ENCODE measurements around the gene CIB1. TPM values are rescaled to one million over a fixed set of nuclear protein-coding genes. Genes with fewer than 3 reads are reported as not detected.
A peak's percentile ranks its signal among the peaks of the same experiment; 100 is the strongest.

Gene CIB1
- total and polyA plus RNA-seq, 2 experiments from 2014 or later, result 53.3 to 163 TPM

DNA sequence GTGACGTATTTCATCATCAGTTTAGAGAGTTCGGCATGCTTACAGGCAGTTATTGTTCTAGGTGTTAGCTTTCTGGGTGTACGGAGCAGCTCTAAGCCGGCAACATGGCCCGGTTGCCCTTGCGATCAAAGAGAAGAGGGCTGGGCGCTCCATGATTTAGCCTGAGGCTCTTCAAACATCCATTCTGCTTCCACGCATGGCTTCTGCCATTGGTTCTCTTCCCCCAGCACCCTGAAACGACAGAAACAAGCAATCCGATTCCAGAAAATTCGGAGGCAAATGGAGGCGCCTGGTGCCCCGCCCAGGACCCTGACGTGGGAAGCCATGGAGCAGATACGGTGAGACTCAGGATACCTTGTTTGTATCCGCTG, 32.3 kb upstream of the CIB1 start:
- no peaks in the 10 kb centered on the region for H3K9me3 ChIP-seq (ENCODE audit: low read depth)

DNA sequence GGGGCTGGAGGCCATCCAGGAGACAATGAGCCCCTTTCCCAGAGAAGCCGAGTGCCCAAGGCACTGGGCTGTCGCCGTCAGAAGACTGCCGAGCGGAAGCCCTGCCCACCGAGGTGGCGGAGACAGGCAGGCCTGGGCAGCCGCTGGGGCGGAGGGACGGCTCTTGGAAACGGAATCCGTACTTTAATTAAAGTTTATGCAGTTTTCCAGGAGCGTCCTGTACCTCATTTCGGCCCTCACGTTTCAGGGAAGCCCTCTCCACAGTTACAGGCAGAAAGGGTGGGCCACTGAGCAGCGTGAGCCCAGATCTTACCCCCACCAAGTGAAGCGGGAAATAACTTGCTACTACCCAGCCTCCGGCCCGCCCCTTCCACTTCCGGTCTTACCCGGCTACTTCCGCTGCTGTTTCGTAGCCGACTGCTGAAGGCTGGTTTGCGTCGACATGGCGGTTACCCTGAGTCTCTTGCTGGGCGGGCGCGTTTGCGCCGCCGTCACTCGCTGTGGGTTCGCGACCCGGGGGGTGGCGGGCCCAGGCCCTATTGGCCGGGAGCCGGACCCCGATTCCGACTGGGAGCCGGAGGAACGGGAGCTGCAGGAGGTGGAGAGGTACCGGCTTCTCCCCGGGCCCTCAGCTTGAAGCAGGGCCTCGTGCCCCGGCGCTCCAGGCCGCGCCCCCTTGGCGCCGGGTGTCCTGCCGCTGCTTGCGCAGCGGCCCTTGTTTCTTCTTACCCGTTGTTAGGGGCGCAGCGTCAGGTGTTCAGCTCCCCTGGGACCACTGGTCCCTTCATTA, 31.7 kb upstream of the CIB1 start, which contains the start of gene NGRN:
NGRN (plus strand) TSS at position 402 of the 790 bp plus-strand sequence; CDS start at position 443, 41 bp downstream.
- 47% methylated on average over 59 of the region's 59 CpGs for WGBS (ENCODE audit: low lambda C conversion rate, missing lambda C conversion rate)
- Histone ChIP-seq H3K79me2 (peaks cover 34% of the 10 kb centered on the region), H3K9me2 (replicated peaks; ENCODE audit: insufficient read depth) (no peaks in the 10 kb centered on the region), H3K4me1 (ENCODE audit: insufficient read depth) (no peaks in the 10 kb centered on the region), H4K20me1 (ENCODE audit: insufficient read depth, poor library complexity, severe bottlenecking) (peaks cover 10% of the 10 kb centered on the region), H2AFZ (peak within 1 kb of the TSS; percentile 75), H3K36me3 (replicated peaks; ENCODE audit: insufficient read depth, low read depth) (no peaks in the 10 kb centered on the region), H3K27ac (peak within 1 kb of the TSS; percentile 96), H3K27me3 (no peaks in the 10 kb centered on the region), H3K9me3 (ENCODE audit: low read depth) (no peaks in the 10 kb centered on the region), H3K4me2 (peak within 1 kb of the TSS; percentile 78), H3K4me3 (peak within 1 kb of the TSS; percentile 42)
- DNase-seq (ENCODE audit: low spot score), result peak; percentile 84
- no peak for TF ChIP-seq EZH2phosphoT487 (IDR thresholded peaks at IDR 0.05; ENCODE audit: low read depth, severe bottlenecking, unreplicated experiment)

More for the DNA sequence above, 32.3 kb upstream of the CIB1 start:
- H3K4me3 ChIP-seq, result peak overlapping the region; percentile 42
- H3K79me2 ChIP-seq, result peaks cover 34% of the 10 kb centered on the region
- no peaks in the 10 kb centered on the region for H3K27me3 ChIP-seq
- peaks cover 11% of the 10 kb centered on the region for H4K20me1 ChIP-seq (ENCODE audit: insufficient read depth, poor library complexity, severe bottlenecking)
- no peak for DNase-seq (ENCODE audit: low spot score)
- H3K4me1 ChIP-seq (ENCODE audit: insufficient read depth), result no peaks in the 10 kb centered on the region
- H3K27ac ChIP-seq, result peak overlapping the region; percentile 96
- H3K4me2 ChIP-seq, result peak overlapping the region; percentile 78
- H3K9me2 ChIP-seq (replicated peaks; ENCODE audit: insufficient read depth), result no peaks in the 10 kb centered on the region
- TF ChIP-seq EZH2 (IDR thresholded peaks at IDR 0.05; ENCODE audit: borderline replicate concordance) (no peak), EZH2phosphoT487 (IDR thresholded peaks at IDR 0.05; ENCODE audit: low read depth, severe bottlenecking, unreplicated experiment) (no peak)
- TF ChIP-seq, protein P1, sequence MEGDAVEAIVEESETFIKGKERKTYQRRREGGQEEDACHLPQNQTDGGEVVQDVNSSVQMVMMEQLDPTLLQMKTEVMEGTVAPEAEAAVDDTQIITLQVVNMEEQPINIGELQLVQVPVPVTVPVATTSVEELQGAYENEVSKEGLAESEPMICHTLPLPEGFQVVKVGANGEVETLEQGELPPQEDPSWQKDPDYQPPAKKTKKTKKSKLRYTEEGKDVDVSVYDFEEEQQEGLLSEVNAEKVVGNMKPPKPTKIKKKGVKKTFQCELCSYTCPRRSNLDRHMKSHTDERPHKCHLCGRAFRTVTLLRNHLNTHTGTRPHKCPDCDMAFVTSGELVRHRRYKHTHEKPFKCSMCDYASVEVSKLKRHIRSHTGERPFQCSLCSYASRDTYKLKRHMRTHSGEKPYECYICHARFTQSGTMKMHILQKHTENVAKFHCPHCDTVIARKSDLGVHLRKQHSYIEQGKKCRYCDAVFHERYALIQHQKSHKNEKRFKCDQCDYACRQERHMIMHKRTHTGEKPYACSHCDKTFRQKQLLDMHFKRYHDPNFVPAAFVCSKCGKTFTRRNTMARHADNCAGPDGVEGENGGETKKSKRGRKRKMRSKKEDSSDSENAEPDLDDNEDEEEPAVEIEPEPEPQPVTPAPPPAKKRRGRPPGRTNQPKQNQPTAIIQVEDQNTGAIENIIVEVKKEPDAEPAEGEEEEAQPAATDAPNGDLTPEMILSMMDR (IDR thresholded peaks at IDR 0.05; ENCODE audit: poor library complexity), result no peak
- 49% methylated on average over 16 of the region's 16 CpGs for WGBS (ENCODE audit: low lambda C conversion rate, missing lambda C conversion rate)
- peak overlapping the region; percentile 75 for H2AFZ ChIP-seq
- H3K36me3 ChIP-seq (replicated peaks; ENCODE audit: insufficient read depth, low read depth), result no peaks in the 10 kb centered on the region

- Histone ChIP-seq H3K9me2 (replicated peaks; ENCODE audit: insufficient read depth) (no peaks in the 10 kb centered on the region), H3K79me2 (peaks cover 29% of the 10 kb centered on the region), H3K4me3 (no peak overlapping the region), H3K27me3 (no peaks in the 10 kb centered on the region), H3K4me2 (peak overlapping the region; percentile 78), H4K20me1 (ENCODE audit: insufficient read depth, poor library complexity, severe bottlenecking) (peaks cover 3% of the 10 kb centered on the region), H3K4me1 (ENCODE audit: insufficient read depth) (no peaks in the 10 kb centered on the region), H2AFZ (peak overlapping the region; percentile 75), H3K36me3 (replicated peaks; ENCODE audit: insufficient read depth, low read depth) (no peaks in the 10 kb centered on the region), H3K27ac (peak overlapping the region; percentile 96), H3K9me3 (ENCODE audit: low read depth) (no peaks in the 10 kb centered on the region)
- WGBS (ENCODE audit: low lambda C conversion rate, missing lambda C conversion rate), result 73% methylated on average over 4 of the region's 4 CpGs
- peak; percentile 17 for DNase-seq (ENCODE audit: low spot score)
- TF ChIP-seq EZH2phosphoT487 (IDR thresholded peaks at IDR 0.05; ENCODE audit: low read depth, severe bottlenecking, unreplicated experiment) (no peak), EZH2 (IDR thresholded peaks at IDR 0.05; ENCODE audit: borderline replicate concordance) (no peak)
- TF ChIP-seq, protein P1 (IDR thresholded peaks at IDR 0.05; ENCODE audit: poor library complexity), result no peak
Measured at GRCh38 chr15:90264671-90265070, 30.9 kb upstream of the CIB1 start.

DNA sequence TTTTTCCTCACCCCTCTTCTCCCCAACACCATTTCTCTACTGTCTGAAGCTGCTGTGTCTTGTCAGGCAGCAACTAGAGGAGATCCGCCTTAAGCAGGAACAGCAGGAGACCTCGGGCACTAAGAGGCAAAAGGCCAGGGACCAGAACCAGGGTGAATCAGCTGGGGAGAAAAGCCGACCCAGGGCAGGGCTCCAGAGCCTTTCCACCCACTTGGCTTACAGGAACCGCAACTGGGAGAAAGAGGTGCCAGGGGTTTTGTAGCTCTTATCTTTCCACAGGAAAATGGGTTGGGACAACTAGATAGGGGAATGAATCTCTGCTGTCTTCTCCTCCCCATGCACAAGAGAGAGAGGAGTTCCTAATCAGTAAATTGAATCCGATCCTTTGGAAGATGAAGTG, 28.7 kb upstream of the CIB1 start:
- Histone ChIP-seq H2AFZ (no peak overlapping the region), H3K27me3 (no peaks in the 10 kb centered on the region), H3K9me2 (replicated peaks; ENCODE audit: insufficient read depth) (no peaks in the 10 kb centered on the region), H3K4me3 (no peak overlapping the region), H3K9me3 (ENCODE audit: low read depth) (no peaks in the 10 kb centered on the region), H3K36me3 (replicated peaks; ENCODE audit: insufficient read depth, low read depth) (no peaks in the 10 kb centered on the region), H3K79me2 (peaks cover 13% of the 10 kb centered on the region), H3K4me1 (ENCODE audit: insufficient read depth) (no peaks in the 10 kb centered on the region), H3K4me2 (no peak overlapping the region), H4K20me1 (ENCODE audit: insufficient read depth, poor library complexity, severe bottlenecking) (no peaks in the 10 kb centered on the region), H3K27ac (no peak overlapping the region)
- DNase-seq (ENCODE audit: low spot score), result no peak
- WGBS (ENCODE audit: low lambda C conversion rate, missing lambda C conversion rate), result 74% methylated on average over 5 of the region's 5 CpGs
- TF ChIP-seq EZH2phosphoT487 (IDR thresholded peaks at IDR 0.05; ENCODE audit: low read depth, severe bottlenecking, unreplicated experiment), result no peak
- TF ChIP-seq, protein P1 (IDR thresholded peaks at IDR 0.05; ENCODE audit: poor library complexity), result no peak
- no peak for TF ChIP-seq EZH2 (IDR thresholded peaks at IDR 0.05; ENCODE audit: borderline replicate concordance)
